ENCODE results near the gene APLN. TPM values are rescaled to one million over a fixed set of nuclear protein-coding genes. Genes with fewer than 3 reads are reported as not detected.

APLN gene
- total and polyA plus RNA-seq, 9 of the 15 experiments (the other 6 are each of a cell fraction or from before 2014, with no cell fraction given): 0.04 to 0.06 TPM; not detected in 7

DNA sequence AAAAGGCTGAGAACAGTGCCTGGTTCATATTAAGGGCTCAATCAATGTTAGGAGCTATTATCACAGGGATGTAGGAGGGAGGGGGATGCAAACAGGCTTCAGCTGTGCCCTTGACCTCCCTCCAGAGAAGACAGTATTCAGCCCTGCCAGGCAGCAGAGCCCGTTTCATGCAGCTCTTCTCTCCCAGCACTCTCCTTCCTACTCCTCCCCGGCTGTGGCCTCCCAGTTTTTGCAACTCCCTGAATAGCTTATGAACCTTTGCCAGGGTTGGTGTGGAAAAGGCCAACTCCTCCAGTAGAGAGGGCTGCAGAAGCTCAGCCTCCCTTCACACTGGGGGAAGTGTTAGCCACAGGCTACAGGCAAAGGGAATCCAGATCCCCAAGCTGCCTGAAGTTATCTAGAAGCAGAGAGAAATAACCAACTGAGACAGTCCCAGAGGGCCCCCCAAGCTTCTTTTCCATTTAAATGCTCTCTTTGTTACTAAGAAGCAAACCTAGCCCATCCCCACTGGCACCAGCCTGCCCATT lies 31.7 kb upstream of the APLN start:
- no TSS peak for BruUV-seq (replicated peaks)
- no peak for DNase-seq (ENCODE audit: extremely low read depth in 1 of 4, low spot score in 3 of 4)

More for the DNA sequence above, 31.7 kb upstream of the APLN start:
- FAIRE-seq (no peak), ATAC-seq (no peak)
- no peak overlapping the region for H3K4me2 ChIP-seq (ENCODE audit: insufficient read depth, low read length)
- no peaks in the 10 kb centered on the region for H3K9me1 ChIP-seq (ENCODE audit: control insufficient read depth, insufficient read depth, low read length)
- TF ChIP-seq, protein P1, sequence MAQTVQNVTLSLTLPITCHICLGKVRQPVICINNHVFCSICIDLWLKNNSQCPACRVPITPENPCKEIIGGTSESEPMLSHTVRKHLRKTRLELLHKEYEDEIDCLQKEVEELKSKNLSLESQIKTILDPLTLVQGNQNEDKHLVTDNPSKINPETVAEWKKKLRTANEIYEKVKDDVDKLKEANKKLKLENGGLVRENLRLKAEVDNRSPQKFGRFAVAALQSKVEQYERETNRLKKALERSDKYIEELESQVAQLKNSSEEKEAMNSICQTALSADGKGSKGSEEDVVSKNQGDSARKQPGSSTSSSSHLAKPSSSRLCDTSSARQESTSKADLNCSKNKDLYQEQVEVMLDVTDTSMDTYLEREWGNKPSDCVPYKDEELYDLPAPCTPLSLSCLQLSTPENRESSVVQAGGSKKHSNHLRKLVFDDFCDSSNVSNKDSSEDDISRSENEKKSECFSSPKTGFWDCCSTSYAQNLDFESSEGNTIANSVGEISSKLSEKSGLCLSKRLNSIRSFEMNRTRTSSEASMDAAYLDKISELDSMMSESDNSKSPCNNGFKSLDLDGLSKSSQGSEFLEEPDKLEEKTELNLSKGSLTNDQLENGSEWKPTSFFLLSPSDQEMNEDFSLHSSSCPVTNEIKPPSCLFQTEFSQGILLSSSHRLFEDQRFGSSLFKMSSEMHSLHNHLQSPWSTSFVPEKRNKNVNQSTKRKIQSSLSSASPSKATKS (CRISPR knock-in tag; IDR thresholded peaks at IDR 0.05): no peak
- TF ChIP-seq PHB2 (IDR thresholded peaks at IDR 0.05; ENCODE audit: low read depth) (no peak), SMARCE1 (IDR thresholded peaks at IDR 0.05) (no peak), PTRF (tag; IDR thresholded peaks at IDR 0.05) (no peak)
- peaks cover 0 to 12% of the 10 kb centered on the region in 2 experiments; a peak in 2 of 5 replicates for H3K27me3 ChIP-seq (ENCODE audit: control insufficient read depth in 2 of 2, insufficient read depth in 2 of 2, low read length in 2 of 2)
- ChIA-PET CTCF (ENCODE audit: low intra/inter-chr PET ratio) (no interaction called here), POLR2A (no interaction called here)
- intact Hi-C loops (cut with micrococcal nuclease): no loop called here
- H4K20me1 ChIP-seq (replicated peaks; ENCODE audit: control insufficient read depth, insufficient read depth, low read length): no peaks in the 10 kb centered on the region
- H3K4me3 ChIP-seq: no peak overlapping the region
- H3K79me2 ChIP-seq (ENCODE audit: control insufficient read depth, insufficient read depth, low read length): no peaks in the 10 kb centered on the region
- no peak overlapping the region for H3K27ac ChIP-seq (ENCODE audit: extremely low read depth, low read depth, low read length)
- no peak overlapping the region for H2AFZ ChIP-seq (ENCODE audit: low read depth, low read length)
- no peak overlapping the region for H3K9ac ChIP-seq (ENCODE audit: insufficient read depth in 1 of 2, low read depth in 2 of 2, low read length in 2 of 2)
- in situ Hi-C loops (cut with MboI): no loop called here
- H3K36me3 ChIP-seq (ENCODE audit: control insufficient read depth, insufficient read depth, low read length): no peaks in the 10 kb centered on the region
- 0% methylated on average over 2 of the region's 2 CpGs for WGBS (ENCODE audit: insufficient coverage, low coverage, missing lambda C conversion rate)
- H3K4me1 ChIP-seq (replicated peaks in 1 of 2; ENCODE audit: control insufficient read depth in 2 of 2, insufficient read depth in 2 of 2, low read length in 2 of 2): no peaks in the 10 kb centered on the region
- H3K9me3 ChIP-seq (replicated peaks; ENCODE audit: control insufficient read depth, insufficient read depth, low read depth, low read length): no peaks in the 10 kb centered on the region
